22Rv1 (cell line): Measurements from ENCODE around the gene RFXAP.

Source experiments
- CTCF ChIP-seq: fragments of 450-650 bp; IDR thresholded peaks from 2 replicates; pipeline ENCODE4 v1.5.1; 2017; ENCODE audit warnings: mild to moderate bottlenecking
- ZFX ChIP-seq: fragments of 450-650 bp; IDR thresholded peaks from 2 replicates; pipeline ENCODE4 v1.6.1; 2017; ENCODE audit warnings: antibody characterized with exemption, borderline replicate concordance

- TF ChIP-seq CTCF = no peak
- TF ChIP-seq ZFX = no peak
Observed at GRCh38 chr13:36866232-36866631, 47.2 kb downstream of the RFXAP start.
